GM21529 (cell line): Measurements from ENCODE around the gene HINT3.
A peak's percentile ranks its signal among the peaks of the same experiment; 100 is the strongest.
"Not testable (repeated sequence)": the region's sequence is repeated elsewhere in the genome, so short reads cannot be mapped to it uniquely, and the experiment has no call there.

ENCODE experiments used
- ATAC-seq: cut with Tn5 transposase; IDR thresholded peaks from one replicate; pipeline ENCODE4 v1.9.1; 2021; ENCODE audit not compliant: unreplicated experiment

Gene HINT3

GRCh38 chr6:125956506-125957390 lies at the start of gene HINT3:
Gene HINT3 (plus strand): TSS chr6:125956770. CDS start chr6:125956978, 208 bp downstream.
- ATAC-seq, result peak; percentile 90

- ATAC-seq, result peak; percentile 98
Observed at GRCh38 chr6:125910527-125910926, 46.0 kb upstream of the HINT3 start.

- ATAC-seq, result not testable (repeated sequence)
Observed at GRCh38 chr6:125911051-125911451, 45.5 kb upstream of the HINT3 start.

GRCh38 chr6:125912430-125912829 lies 44.1 kb upstream of the HINT3 start:
- not testable (repeated sequence) for ATAC-seq

- no peak for ATAC-seq
Observed at GRCh38 chr6:125913145-125913544, 43.4 kb upstream of the HINT3 start.

GRCh38 chr6:125913864-125914351 lies 42.7 kb upstream of the HINT3 start:
- ATAC-seq, result no peak

- ATAC-seq, result no peak
Observed at GRCh38 chr6:125918230-125918629, 38.3 kb upstream of the HINT3 start.

GRCh38 chr6:125918681-125919566 lies 37.6 kb upstream of the HINT3 start:
- peak; percentile 97 for ATAC-seq

GRCh38 chr6:125919618-125920017 lies 37.0 kb upstream of the HINT3 start:
- ATAC-seq, result peak; percentile 13

- no peak for ATAC-seq
Observed at GRCh38 chr6:125922322-125922860, 34.2 kb upstream of the HINT3 start.

GRCh38 chr6:125923366-125923877 lies 33.1 kb upstream of the HINT3 start:
- ATAC-seq, result no peak

GRCh38 chr6:125924169-125924568 lies 32.4 kb upstream of the HINT3 start:
- ATAC-seq, result no peak

GRCh38 chr6:125924697-125925358 lies 31.7 kb upstream of the HINT3 start:
- no peak for ATAC-seq

- no peak for ATAC-seq
Observed at GRCh38 chr6:125926711-125927110, 29.9 kb upstream of the HINT3 start.

- ATAC-seq, result no peak
Observed at GRCh38 chr6:125927761-125928160, 28.8 kb upstream of the HINT3 start.

GRCh38 chr6:125930765-125931418 lies 25.7 kb upstream of the HINT3 start:
- ATAC-seq, result no peak

GRCh38 chr6:125931733-125932450 lies 24.7 kb upstream of the HINT3 start:
- peak; percentile 73 for ATAC-seq

- ATAC-seq, result no peak
Observed at GRCh38 chr6:125932451-125932795, 24.1 kb upstream of the HINT3 start.

GRCh38 chr6:125935520-125935919 lies 21.1 kb upstream of the HINT3 start:
- ATAC-seq, result not testable (repeated sequence)
